ENCODE data around the gene PCSK7.
"Not testable (repeated sequence)": the region's sequence is repeated elsewhere in the genome, so short reads cannot be mapped to it uniquely, and the experiment has no call there.

The PCSK7 gene, protein sequence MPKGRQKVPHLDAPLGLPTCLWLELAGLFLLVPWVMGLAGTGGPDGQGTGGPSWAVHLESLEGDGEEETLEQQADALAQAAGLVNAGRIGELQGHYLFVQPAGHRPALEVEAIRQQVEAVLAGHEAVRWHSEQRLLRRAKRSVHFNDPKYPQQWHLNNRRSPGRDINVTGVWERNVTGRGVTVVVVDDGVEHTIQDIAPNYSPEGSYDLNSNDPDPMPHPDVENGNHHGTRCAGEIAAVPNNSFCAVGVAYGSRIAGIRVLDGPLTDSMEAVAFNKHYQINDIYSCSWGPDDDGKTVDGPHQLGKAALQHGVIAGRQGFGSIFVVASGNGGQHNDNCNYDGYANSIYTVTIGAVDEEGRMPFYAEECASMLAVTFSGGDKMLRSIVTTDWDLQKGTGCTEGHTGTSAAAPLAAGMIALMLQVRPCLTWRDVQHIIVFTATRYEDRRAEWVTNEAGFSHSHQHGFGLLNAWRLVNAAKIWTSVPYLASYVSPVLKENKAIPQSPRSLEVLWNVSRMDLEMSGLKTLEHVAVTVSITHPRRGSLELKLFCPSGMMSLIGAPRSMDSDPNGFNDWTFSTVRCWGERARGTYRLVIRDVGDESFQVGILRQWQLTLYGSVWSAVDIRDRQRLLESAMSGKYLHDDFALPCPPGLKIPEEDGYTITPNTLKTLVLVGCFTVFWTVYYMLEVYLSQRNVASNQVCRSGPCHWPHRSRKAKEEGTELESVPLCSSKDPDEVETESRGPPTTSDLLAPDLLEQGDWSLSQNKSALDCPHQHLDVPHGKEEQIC

GRCh38 chr11:117231842-117232091 is at the start of gene PCSK7:
TSS of gene PCSK7 (minus strand) at chr11:117232073. CDS start at chr11:117229844, 2,229 bp downstream.
- in situ Hi-C loops (cut with MboI; ENCODE audit: low sequenced_read_pairs), result no loop called here

GRCh38 chr11:117281159-117281558 is 49.3 kb upstream of the PCSK7 start:
- in situ Hi-C loops (cut with MboI; ENCODE audit: low sequenced_read_pairs), result no loop called here

GRCh38 chr11:117279711-117280376 is 48.0 kb upstream of the PCSK7 start:
- in situ Hi-C loops (cut with MboI; ENCODE audit: low sequenced_read_pairs), result no loop called here

GRCh38 chr11:117278347-117278746 is 46.5 kb upstream of the PCSK7 start:
- in situ Hi-C loops (cut with MboI; ENCODE audit: low sequenced_read_pairs), result no loop called here

DNA sequence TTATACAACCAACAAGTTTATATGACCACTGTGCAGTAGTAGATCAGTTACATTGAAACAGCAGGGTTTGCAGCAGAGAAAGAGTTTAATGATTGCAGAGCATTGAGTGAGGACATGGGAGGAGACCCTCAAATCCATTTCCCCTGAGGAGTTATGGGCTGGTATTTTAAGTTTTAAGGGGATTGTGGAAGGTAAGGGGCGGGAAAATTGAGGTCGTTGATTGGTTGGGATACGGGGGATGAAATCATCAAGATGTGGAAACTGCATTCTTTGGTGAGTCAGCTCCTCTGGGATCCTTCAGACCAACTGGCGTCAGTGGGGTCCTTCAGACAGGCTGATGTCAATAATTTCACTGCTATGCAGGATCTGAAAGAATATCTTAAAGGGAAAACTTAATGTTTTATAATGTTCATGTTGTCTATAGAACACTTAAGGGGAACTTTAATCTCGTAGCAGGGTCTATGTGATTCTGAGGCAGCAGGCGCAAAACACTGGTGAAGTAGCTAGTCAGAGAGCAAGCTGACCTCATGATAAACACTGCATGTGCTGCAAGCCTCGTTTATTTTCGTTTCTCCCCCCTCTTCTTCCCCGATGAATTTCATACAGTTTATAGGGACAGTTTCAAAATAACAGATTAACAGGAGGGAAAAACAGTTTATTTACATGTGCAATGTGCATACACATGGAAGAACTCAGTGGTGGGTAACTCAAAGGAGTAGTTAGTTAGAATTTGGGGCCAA is 41.8 kb upstream of the PCSK7 start:
- in situ Hi-C loops (cut with MboI; ENCODE audit: low sequenced_read_pairs), result no loop called here

GRCh38 chr11:117272175-117272574 is 40.3 kb upstream of the PCSK7 start:
- in situ Hi-C loops (cut with MboI; ENCODE audit: low sequenced_read_pairs), result not testable (repeated sequence)

DNA sequence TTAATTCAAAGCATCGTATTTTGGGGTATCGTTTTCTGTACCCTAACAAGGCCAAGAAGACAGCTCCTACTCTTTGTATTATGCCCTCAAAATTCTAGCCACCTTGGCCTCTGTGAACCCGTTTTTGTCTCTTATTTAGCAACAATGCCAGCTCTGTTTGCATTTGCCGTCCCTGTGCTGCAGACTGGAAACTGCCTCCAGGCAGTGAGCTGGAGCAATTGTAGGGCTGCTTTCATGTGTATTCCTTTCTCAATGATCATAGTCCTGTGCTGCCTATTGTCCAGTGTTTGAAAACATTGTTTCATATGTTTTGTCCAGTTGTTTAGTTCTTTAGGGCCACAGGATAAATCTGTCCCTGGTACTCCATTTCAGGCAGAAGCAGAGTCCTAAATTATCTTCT is 39.3 kb upstream of the PCSK7 start:
- in situ Hi-C loops (cut with MboI; ENCODE audit: low sequenced_read_pairs), result no loop called here

GRCh38 chr11:117269856-117270255 is 38.0 kb upstream of the PCSK7 start:
- in situ Hi-C loops (cut with MboI; ENCODE audit: low sequenced_read_pairs), result no loop called here

- in situ Hi-C loops (cut with MboI; ENCODE audit: low sequenced_read_pairs), result no loop called here
These were observed 33.9 kb upstream of the PCSK7 start for GRCh38 chr11:117265745-117266144.

- in situ Hi-C loops (cut with MboI; ENCODE audit: low sequenced_read_pairs), result not testable (repeated sequence)
These were observed 32.9 kb upstream of the PCSK7 start for GRCh38 chr11:117264624-117265323.

GRCh38 chr11:117259417-117259816 is 27.5 kb upstream of the PCSK7 start:
- in situ Hi-C loops (cut with MboI; ENCODE audit: low sequenced_read_pairs), result no loop called here

DNA sequence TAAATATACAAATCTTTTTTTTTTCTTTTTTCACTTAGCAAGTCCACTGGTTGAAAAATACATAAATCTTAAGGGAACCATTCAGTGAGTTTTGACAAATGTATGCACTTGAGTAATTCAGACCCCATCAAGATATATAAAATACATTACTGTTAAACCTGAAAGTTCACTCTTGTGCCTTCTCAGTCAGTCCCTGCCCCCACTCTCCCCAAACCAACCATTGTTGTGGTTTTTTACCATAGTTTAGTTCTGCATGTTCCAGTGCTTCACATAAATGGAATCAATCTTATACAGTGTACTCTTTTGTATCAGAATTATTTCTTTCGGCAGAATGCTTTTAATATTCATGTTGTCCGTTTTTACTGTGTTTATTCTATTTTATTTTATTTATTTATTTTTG is 26.7 kb upstream of the PCSK7 start:
- in situ Hi-C loops (cut with MboI; ENCODE audit: low sequenced_read_pairs), result no loop called here

DNA sequence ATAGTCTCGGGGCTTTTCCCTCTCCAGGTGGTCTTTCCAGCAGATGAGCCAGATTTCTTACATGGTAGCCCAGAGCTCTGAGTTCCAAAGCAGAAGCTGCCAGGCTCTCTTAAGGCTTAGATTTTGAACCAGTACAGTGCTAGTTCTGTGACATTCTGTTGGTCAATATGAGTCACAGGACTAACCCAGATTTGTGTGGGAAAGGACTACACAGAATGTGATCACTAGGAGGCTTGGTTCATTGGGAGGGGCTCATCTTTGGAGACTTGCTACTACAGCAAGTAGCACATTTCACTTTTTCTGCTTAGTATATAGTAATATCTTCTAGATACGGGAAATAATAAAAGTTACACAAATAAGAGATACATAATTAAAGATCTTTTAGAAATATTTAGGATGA is 24.7 kb upstream of the PCSK7 start:
- in situ Hi-C loops (cut with MboI; ENCODE audit: low sequenced_read_pairs), result no loop called here

DNA sequence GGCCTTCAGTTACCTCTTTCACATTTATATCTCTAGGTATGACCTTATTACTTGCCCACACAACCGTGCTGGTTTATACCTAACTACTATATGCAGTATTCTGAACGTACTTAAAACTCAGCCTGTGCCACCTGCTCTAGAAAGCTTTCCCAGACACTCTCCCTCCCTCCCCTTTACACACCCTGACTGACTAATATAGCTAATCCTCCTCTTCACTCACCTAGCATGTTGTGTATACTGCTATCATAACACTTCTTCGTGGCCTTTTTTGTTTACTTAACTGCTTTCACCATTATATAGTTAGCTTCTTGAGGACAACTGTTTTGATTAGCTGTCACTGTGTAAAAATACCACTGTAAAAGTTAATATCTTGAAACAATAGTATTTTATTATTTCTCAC is 24.1 kb upstream of the PCSK7 start:
- in situ Hi-C loops (cut with MboI; ENCODE audit: low sequenced_read_pairs), result no loop called here

- in situ Hi-C loops (cut with MboI; ENCODE audit: low sequenced_read_pairs), result no loop called here
These were observed 19.6 kb upstream of the PCSK7 start for GRCh38 chr11:117251506-117251905.

GRCh38 chr11:117249571-117249970 is 17.7 kb upstream of the PCSK7 start:
- in situ Hi-C loops (cut with MboI; ENCODE audit: low sequenced_read_pairs), result no loop called here

DNA sequence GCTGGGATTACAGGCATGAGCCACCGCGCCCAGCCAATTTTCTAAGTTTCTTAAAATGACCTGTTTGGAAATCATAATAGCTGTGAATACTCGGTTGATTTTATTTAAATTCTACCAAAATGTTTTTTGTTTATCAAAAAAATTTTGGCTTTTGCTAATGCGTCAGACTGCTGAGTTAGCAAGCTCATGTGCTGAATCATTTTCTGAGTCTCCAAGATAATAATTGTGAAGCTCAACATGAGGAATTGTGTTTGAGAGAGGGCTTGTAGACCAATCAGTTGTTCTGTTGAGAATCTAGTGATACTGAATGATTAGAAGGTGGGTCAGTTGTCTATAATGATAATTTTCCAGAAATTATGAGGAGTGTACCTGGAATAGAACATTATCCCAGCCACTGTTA is 16.5 kb upstream of the PCSK7 start:
- in situ Hi-C loops (cut with MboI; ENCODE audit: low sequenced_read_pairs), result no loop called here

- in situ Hi-C loops (cut with MboI; ENCODE audit: low sequenced_read_pairs), result no loop called here
These were observed 7.4 kb upstream of the PCSK7 start for GRCh38 chr11:117239295-117239694.

DNA sequence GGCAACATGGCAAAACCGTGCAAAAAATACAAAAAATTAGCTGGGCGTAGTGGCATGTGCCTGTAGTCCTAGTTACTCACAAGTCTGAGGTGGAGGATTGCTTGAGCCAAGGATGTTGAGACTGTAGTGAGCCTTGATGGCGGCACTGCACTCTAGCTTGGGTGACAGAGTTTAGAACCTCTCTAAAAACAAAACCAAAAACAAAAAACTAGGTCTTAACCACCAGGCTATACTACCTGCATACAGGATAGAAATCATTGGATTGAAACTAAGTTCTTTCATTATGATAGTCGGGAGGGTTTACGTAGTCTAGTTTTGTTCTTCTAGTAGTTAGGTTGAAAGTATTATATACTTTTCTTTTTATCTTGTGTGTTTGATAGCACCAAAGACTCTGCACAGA is 6.3 kb upstream of the PCSK7 start:
- in situ Hi-C loops (cut with MboI; ENCODE audit: low sequenced_read_pairs), result no loop called here

DNA sequence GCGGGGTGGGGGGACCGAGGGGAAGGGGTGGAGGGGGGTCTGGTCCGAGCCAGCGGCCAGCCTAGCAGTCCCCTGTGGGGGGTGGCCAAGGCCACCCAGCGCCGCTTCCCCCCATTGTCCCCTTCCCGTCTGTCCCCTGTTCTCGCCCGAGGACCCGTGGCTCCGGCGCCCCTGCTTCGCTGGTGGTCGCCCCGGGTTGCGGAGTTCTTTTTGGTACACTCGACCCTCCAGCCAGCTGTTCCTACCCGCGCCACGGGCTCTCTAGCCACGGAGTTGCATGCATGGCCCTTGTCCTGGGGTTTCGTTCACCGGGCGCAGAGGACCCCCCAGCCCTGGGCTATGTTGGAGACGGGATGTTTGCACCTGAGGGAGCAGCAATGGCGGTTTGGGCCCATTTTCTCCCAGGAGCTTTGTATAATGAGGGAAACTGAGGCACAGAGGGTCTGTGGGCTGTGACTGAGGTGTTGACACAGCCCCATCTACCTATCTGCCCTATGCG is 1.1 kb upstream of the PCSK7 start:
- in situ Hi-C loops (cut with MboI; ENCODE audit: low sequenced_read_pairs), result no loop called here

Data from HL-60/S4 (cell line).